GM12878 (cell line): ENCODE measurements around the gene SLC15A5. TPM values are rescaled to one million over a fixed set of nuclear protein-coding genes. Genes with fewer than 3 reads are reported as not detected.

Experiments
- ATAC-seq: fragments of 200-7000 bp; cut with Tn5 transposase; 3 replicates; pipeline ENCODE4 v1.9.1; 2020; ENCODE audit warnings: mild to moderate bottlenecking, moderate library complexity
- BruUV-seq: library from RNA; stranded (reverse); fragments of 400-500 nt; replicated peaks from 2 replicates; lab custom pipeline; 2021; lab: Mats Ljungman, UMichigan
- CTCF ChIA-PET: fragments of 300-600 bp; sonication (Branson Sonifier 250); formaldehyde crosslinking; extraction: SDS; loops from one replicate; lab custom pipeline; 2021; ENCODE audit warnings: inconsistent platforms; lab: Yijun Ruan, JAX
- POLR2A ChIA-PET: fragments of 350-600 bp; formaldehyde crosslinking; extraction: SDS; loops from one replicate; lab custom pipeline; 2021; ENCODE audit warnings: inconsistent platforms; lab: Charles Lee
- RAD21 ChIA-PET: fragments of 300-600 bp; sonication (Branson Sonifier 250); formaldehyde crosslinking; loops from one replicate; lab custom pipeline; 2023; ENCODE audit warnings: antibody characterized with exemption; ENCODE audit not compliant: unreplicated experiment; lab: Charles Lee
- SMC1A ChIA-PET: fragments of 300-600 bp; sonication (Branson Sonifier 250); formaldehyde crosslinking; loops from one replicate; lab custom pipeline; 2023; ENCODE audit not compliant: unreplicated experiment, uncharacterized antibody; lab: Charles Lee
- DNase-seq: peaks from one replicate; pipeline ENCODE4 v3.0.0-alpha.2; 2011; ENCODE audit warnings: low read depth, low spot score
- FAIRE-seq: peaks from 3 replicates; lab custom pipeline; 2011; peaks lifted over from hg19 to GRCh38; lab: Jason Lieb, UNC
- H2AFZ ChIP-seq: 2 replicates; pipeline ENCODE4 v1.6.0; 2011; ENCODE audit warnings: low read depth, low read length, control low read depth; ENCODE audit not compliant: control insufficient read depth
- H3K27ac ChIP-seq: 2 replicates; pipeline ENCODE4 v1.5.1; 2011; ENCODE audit warnings: control low read depth; ENCODE audit not compliant: control insufficient read depth, insufficient read depth
- H3K27me3 ChIP-seq, 2 experiments: replicated peaks in 1 of 2; 2 replicates each; pipeline versions ENCODE4 v1.6.0 to v1.6.1; 2011; ENCODE audit warnings: low read length in 1 of 2; ENCODE audit not compliant: control insufficient read depth in 2 of 2, insufficient read depth in 2 of 2
- H3K36me3 ChIP-seq, 2 experiments: 2 replicates each; pipeline ENCODE4 v1.5.1; 2011; ENCODE audit warnings: low read length in 1 of 2; ENCODE audit not compliant: control insufficient read depth in 2 of 2, insufficient read depth in 2 of 2
- H3K4me1 ChIP-seq: 2 replicates; pipeline ENCODE4 v1.6.1; 2011; ENCODE audit warnings: mild to moderate bottlenecking, low read length, moderate library complexity, mixed read lengths; ENCODE audit not compliant: control insufficient read depth, insufficient read depth
- H3K4me2 ChIP-seq: 2 replicates; pipeline ENCODE4 v1.6.0; 2011; ENCODE audit warnings: control low read depth; ENCODE audit not compliant: control insufficient read depth, insufficient read depth
- H3K4me3 ChIP-seq: fragments of 200-600 bp; sonication (generic); 2 replicates; pipeline ENCODE4 v1.5.1; 2016
- H3K79me2 ChIP-seq: 2 replicates; pipeline ENCODE4 v1.6.0; 2011; ENCODE audit warnings: low read length; ENCODE audit not compliant: control insufficient read depth, insufficient read depth
- H3K9ac ChIP-seq: 2 replicates; pipeline ENCODE4 v1.8.0; 2011; ENCODE audit warnings: low read length, control low read depth, mixed read lengths; ENCODE audit not compliant: control insufficient read depth, insufficient read depth
- H3K9me3 ChIP-seq: replicated peaks from 3 replicates; pipeline ENCODE4 v1.5.1; 2011; ENCODE audit warnings: mild to moderate bottlenecking, low read length; ENCODE audit not compliant: control insufficient read depth, insufficient read depth
- H4K20me1 ChIP-seq: 2 replicates; pipeline ENCODE4 v1.6.0; 2011; ENCODE audit not compliant: control insufficient read depth, insufficient read depth
- ATF2 ChIP-seq: IDR thresholded peaks from 2 replicates; pipeline ENCODE4 v1.6.1; 2012; ENCODE audit warnings: low read length, inconsistent platforms
- BRCA1 ChIP-seq: IDR thresholded peaks from 2 replicates; pipeline ENCODE4 v1.6.1; 2011; ENCODE audit warnings: low read depth, low read length, improper control_type of control experiment
- CREM ChIP-seq: IDR thresholded peaks from 2 replicates; pipeline ENCODE4 v1.6.1; 2014; ENCODE audit warnings: antibody characterized with exemption, low read depth
- JUND ChIP-seq: IDR thresholded peaks from 2 replicates; pipeline ENCODE4 v1.6.1; 2012; ENCODE audit warnings: low read depth, mild to moderate bottlenecking, low read length, improper control_type of control experiment, moderate library complexity
- NFYA ChIP-seq: IDR thresholded peaks from 2 replicates; pipeline ENCODE4 v1.6.1; 2011; ENCODE audit warnings: low read depth, mild to moderate bottlenecking, low read length, improper control_type of control experiment, borderline replicate concordance
- SIX5 ChIP-seq: IDR thresholded peaks from 2 replicates; pipeline ENCODE4 v1.6.1; 2011; ENCODE audit warnings: mild to moderate bottlenecking, low read depth, low read length, moderate library complexity; ENCODE audit not compliant: severe bottlenecking
- WGBS: methylation state at CpG from one replicate; pipeline ENCODE4 v1.1.6; 2016; ENCODE audit warnings: low lambda C conversion rate; ENCODE audit not compliant: insufficient replicate concordance, insufficient coverage; ENCODE audit errors: missing lambda C conversion rate; 5-methylcytosine and 5-hydroxymethylcytosine counted together
- in situ Hi-C: fragments of 300-500 bp; cut with MboI; formaldehyde crosslinking; loops from 9 replicates; pipeline ENCODE4 v1.14.3; 2018; ENCODE audit warnings: mixed read lengths
- intact Hi-C: fragments of 100-400 bp; cut with micrococcal nuclease; formaldehyde crosslinking; loops from one replicate; pipeline ENCODE4 v1.14.2; 2022; ENCODE audit not compliant: unreplicated experiment
- polyA plus RNA-seq, 11 experiments: library from polyadenylated mRNA; depleted of rRNA in 4 of 11; unstranded in 6 of 11; stranded (reverse) in 5 of 11; fragments of >200 nt; fragmentation: Nextera tagmentation in 4 of 11; fragmentation: Illumina TruSeq in 1 of 11; extraction: Ambion mirVana in 4 of 11; extraction: Trizol in 1 of 11; gene quantifications; 1 replicate in 1 of 11; 2 replicates in 10 of 11; pipeline versions ENCODE4 v1.2.1 to v1.2.3, GENCODE V29; 2011 to 2016; ENCODE audit warnings: inconsistent platforms in 2 of 11, missing spikeins in 2 of 11, low read depth in 1 of 11
- total RNA-seq, 4 experiments: library from RNA; depleted of rRNA in 3 of 4; stranded (reverse); fragments of >200 nt in 3 of 4; fragmentation: Illumina TruSeq in 1 of 4; extraction: Trizol in 1 of 4; gene quantifications; 2 replicates each; pipeline versions ENCODE4 v1.2.1 to v1.2.3, GENCODE V29; 2013 to 2021

Gene SLC15A5
- total and polyA plus RNA-seq, 10 of the 15 experiments (the other 5 are each of a cell fraction or from before 2014, with no cell fraction given), result not detected

GRCh38 chr12:16152885-16153673, 124.4 kb downstream of the SLC15A5 start:
- no peak overlapping the region for H2AFZ ChIP-seq
- no TSS peak for BruUV-seq
- H3K4me1 ChIP-seq, result no peaks in the 10 kb centered on the region
- intact Hi-C loops (no loop called here), in situ Hi-C loops (no loop called here)
- H3K4me3 ChIP-seq, result no peak overlapping the region
- H3K79me2 ChIP-seq, result no peaks in the 10 kb centered on the region
- H3K9me3 ChIP-seq, result no peaks in the 10 kb centered on the region
- ATAC-seq (no peak), DNase-seq (no peak), FAIRE-seq (no peak)
- SMC1A ChIA-PET, result no interaction called here
- H3K27me3 ChIP-seq, result no peaks in the 10 kb centered on the region
- H3K36me3 ChIP-seq, result no peaks in the 10 kb centered on the region
- H3K27ac ChIP-seq, result no peak overlapping the region
- no peak for TF ChIP-seq ATF2
- no peak for TF ChIP-seq SIX5
- TF ChIP-seq NFYA, result no peak
- TF ChIP-seq BRCA1, result no peak
- TF ChIP-seq JUND, result no peak
- TF ChIP-seq CREM, result no peak
- 58% methylated on average over 6 of the region's 6 CpGs for WGBS
- CTCF ChIA-PET, result no interaction called here
- H3K9ac ChIP-seq, result no peak overlapping the region
- POLR2A ChIA-PET, result no interaction called here
- no peak overlapping the region for H3K4me2 ChIP-seq
- RAD21 ChIA-PET, result no interaction called here
- no peaks in the 10 kb centered on the region for H4K20me1 ChIP-seq
